Left lung (tissue), 10 donors: ENCODE measurements around the gene NRL. TPM values are rescaled to one million over a fixed set of nuclear protein-coding genes. Genes with fewer than 3 reads are reported as not detected.
A peak's percentile ranks its signal among the peaks of the same experiment; 100 is the strongest.

Source experiments
- ATAC-seq: fragments of 200-7000 bp; cut with Tn5 transposase; one replicate; pipeline ENCODE4 v1.9.1; 2020; ENCODE audit warnings: moderate library complexity
- DNase-seq, 4 donors: peaks; one replicate each; pipeline ENCODE4 v3.0.0-alpha.2; 2013 to 2020
- H3K27ac ChIP-seq, 2 donors: fragments of 200-600 bp; sonication (generic) in 1 of 2; one replicate each; pipeline versions ENCODE4 v1.5.0 to v1.8.0; 2020 to 2021
- H3K27me3 ChIP-seq, 2 donors: fragments of 200-600 bp; sonication (generic) in 1 of 2; one replicate each; pipeline versions ENCODE4 v1.5.0 to v1.8.0; 2020 to 2021
- H3K36me3 ChIP-seq, 2 donors: fragments of 200-600 bp; sonication (generic) in 1 of 2; one replicate each; pipeline versions ENCODE4 v1.5.0 to v1.8.0; 2020 to 2021
- H3K4me1 ChIP-seq, 2 donors: fragments of 200-600 bp; one replicate each; pipeline ENCODE4 v1.8.0; 2021
- H3K4me3 ChIP-seq, 2 donors: fragments of 200-600 bp; sonication (generic) in 1 of 2; one replicate each; pipeline versions ENCODE4 v1.5.0 to v1.8.0; 2020 to 2021; ENCODE audit warnings: mild to moderate bottlenecking in 1 of 2
- H3K9me3 ChIP-seq, 2 donors: fragments of 200-600 bp; sonication (generic) in 1 of 2; one replicate each; pipeline versions ENCODE4 v1.5.0 to v1.8.0; 2020 to 2021
- CTCF ChIP-seq, 2 donors: fragments of 200-600 bp; sonication (generic) in 1 of 2; IDR thresholded peaks; one replicate each; pipeline versions ENCODE4 v1.5.0 to v1.8.0; 2021; ENCODE audit warnings: antibody characterized with exemption in 2 of 2
- intact Hi-C, 2 donors: fragments of 100-400 bp; cut with DNase I; formaldehyde crosslinking; loops; one replicate each; pipeline versions ENCODE4 v1.11.2 to v1.14.2; 2022
- polyA plus RNA-seq, 6 donors: library from polyadenylated mRNA; unstranded; fragments of 120-200 nt; gene quantifications; one replicate each; pipeline ENCODE4 v1.2.1, GENCODE V29; 2013; ENCODE audit not compliant: insufficient read length in 6 of 6
- total RNA-seq, 2 donors: library from RNA; stranded (reverse); fragmentation: NEBNext Ultra II Directional; extraction: Animal tissue kit (Norgen Biotek cat#: 25700); gene quantifications; one replicate each; pipeline ENCODE4 v1.2.1, GENCODE V29; 2021
- donor health status: DM: no; HTN: yes; CAD: no.
- donor health status: DM: no; HTN: no; CAD: no.

The NRL gene
- total and polyA plus RNA-seq, 8 donors = 0.97 to 2.7 (median 1.6) TPM

DNA sequence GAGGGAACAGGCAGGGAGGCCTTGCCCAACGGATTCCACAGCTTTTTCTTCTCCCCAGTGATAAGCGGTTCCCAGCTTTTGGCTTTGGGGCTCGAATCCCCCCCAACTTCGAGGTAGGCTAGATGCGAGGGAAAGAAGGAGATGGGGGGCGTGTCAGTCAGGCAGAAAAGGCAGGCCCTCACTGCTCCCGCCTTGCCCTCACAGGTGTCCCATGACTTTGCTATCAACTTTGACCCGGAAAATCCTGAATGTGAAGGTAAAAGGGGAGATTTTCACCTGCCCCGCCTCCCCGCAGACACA lies 38.5 kb downstream of the NRL start:
- intact Hi-C loops = no loop called here
- no peak for ATAC-seq

GRCh38 chr14:24075485-24076301 lies 39.1 kb downstream of the NRL start:
- intact Hi-C loops = no loop called here
- peaks cover 0 to 2% of the 10 kb centered on the region in 2 donors for H3K4me1 ChIP-seq
- H3K9me3 ChIP-seq = no peaks in the 10 kb centered on the region
- H3K36me3 ChIP-seq = no peaks in the 10 kb centered on the region
- no peak for TF ChIP-seq CTCF (IDR thresholded peaks at IDR 0.05)
- ATAC-seq (no peak), DNase-seq (peak in 1 of 4 donors; percentile 51)
- no peak overlapping the region for H3K4me3 ChIP-seq
- no peak overlapping the region for H3K27ac ChIP-seq
- peaks cover 0 to 30% of the 10 kb centered on the region in 2 donors for H3K27me3 ChIP-seq

More for the DNA sequence above, 38.5 kb downstream of the NRL start:
- no peak overlapping the region for H3K4me3 ChIP-seq
- no peak overlapping the region for H3K27ac ChIP-seq
- H3K9me3 ChIP-seq = no peaks in the 10 kb centered on the region
- no peaks in the 10 kb centered on the region for H3K36me3 ChIP-seq
- no peak for DNase-seq
- H3K4me1 ChIP-seq = peaks cover 0 to 8% of the 10 kb centered on the region in 2 donors
- no peak for TF ChIP-seq CTCF (IDR thresholded peaks at IDR 0.05)
- H3K27me3 ChIP-seq = peaks cover 0 to 34% of the 10 kb centered on the region in 2 donors

GRCh38 chr14:24074625-24075484 lies 39.9 kb downstream of the NRL start:
- TF ChIP-seq CTCF (IDR thresholded peaks at IDR 0.05) = no peak
- H3K9me3 ChIP-seq = no peaks in the 10 kb centered on the region
- ATAC-seq (no peak), DNase-seq (peak in 1 of 4 donors; percentile 25)
- no peak overlapping the region for H3K4me3 ChIP-seq
- H3K36me3 ChIP-seq = no peaks in the 10 kb centered on the region
- H3K4me1 ChIP-seq = no peaks in the 10 kb centered on the region
- intact Hi-C loops = no loop called here
- no peak overlapping the region for H3K27ac ChIP-seq
- peaks cover 0 to 21% of the 10 kb centered on the region in 2 donors for H3K27me3 ChIP-seq

DNA sequence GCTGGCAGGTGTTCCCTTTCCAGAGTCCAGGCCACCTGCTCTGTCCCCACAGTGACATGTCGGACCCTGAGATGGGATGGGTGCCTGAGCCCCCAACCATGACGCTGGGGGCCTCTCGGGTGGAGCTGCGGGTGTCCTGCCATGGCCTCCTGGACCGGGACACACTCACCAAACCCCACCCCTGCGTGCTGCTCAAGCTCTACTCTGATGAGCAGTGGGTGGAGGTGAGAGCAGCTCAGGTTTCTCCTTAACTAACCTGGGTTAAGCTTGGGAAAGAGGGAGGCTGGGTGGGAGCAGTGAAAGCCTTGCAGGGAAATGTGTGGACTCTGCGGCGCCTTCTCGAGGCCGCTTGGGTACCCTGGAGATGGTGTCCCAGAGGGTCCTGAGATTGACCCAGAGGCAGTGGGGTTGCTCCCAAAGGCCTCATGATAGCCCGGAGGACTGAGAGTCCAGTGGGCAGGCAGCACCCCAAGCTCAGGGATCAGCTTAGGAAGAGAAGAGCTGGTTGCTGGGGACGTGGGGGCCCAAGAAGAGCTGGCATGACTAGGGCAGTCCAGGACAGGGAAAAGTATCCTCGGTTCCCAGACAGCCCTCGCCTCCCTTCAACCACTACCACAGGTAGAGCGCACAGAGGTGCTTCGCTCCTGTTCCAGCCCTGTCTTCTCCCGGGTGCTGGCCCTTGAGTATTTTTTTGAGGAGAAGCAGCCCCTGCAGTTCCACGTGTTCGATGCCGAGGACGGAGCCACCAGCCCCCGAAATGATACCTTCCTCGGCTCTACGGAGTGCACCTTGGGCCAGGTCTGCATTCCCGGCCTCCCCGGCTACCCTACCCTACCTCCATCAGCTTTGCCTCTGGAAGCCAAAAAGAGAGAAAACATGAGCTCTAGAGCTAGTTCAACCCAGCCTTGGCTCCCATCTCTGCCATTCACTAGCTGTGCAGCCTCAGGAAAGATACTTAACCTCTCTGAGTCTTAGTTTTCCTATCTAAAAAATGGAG lies 41.6 kb downstream of the NRL start:
- ATAC-seq (no peak), DNase-seq (peak in 1 of 4 donors; percentile 48)
- no peaks in the 10 kb centered on the region for H3K4me1 ChIP-seq
- H3K4me3 ChIP-seq = no peak overlapping the region
- no peak overlapping the region for H3K27ac ChIP-seq
- no peaks in the 10 kb centered on the region for H3K9me3 ChIP-seq
- intact Hi-C loops = no loop called here
- no peaks in the 10 kb centered on the region for H3K36me3 ChIP-seq
- TF ChIP-seq CTCF (IDR thresholded peaks at IDR 0.05) = no peak
- H3K27me3 ChIP-seq = peaks cover 0 to 20% of the 10 kb centered on the region in 2 donors
